Endometrial microvascular endothelial cells (primary cell): ENCODE data around the gene FAM234B. TPM values are rescaled to one million over a fixed set of nuclear protein-coding genes. Genes with fewer than 3 reads are reported as not detected.
"Not testable (repeated sequence)": the region's sequence is repeated elsewhere in the genome, so short reads cannot be mapped to it uniquely, and the experiment has no call there.

Experiments
- in situ Hi-C: cut with HindIII; loops from 2 replicates; pipeline ENCODE4 v1.10.0; 2017; ENCODE audit warnings: low sequenced_read_pairs, low pct_unique_long_range_greater_than_20kb; ENCODE audit errors: inconsistent ontology term
- total RNA-seq: library from RNA; depleted of rRNA; stranded (reverse); fragments of >200 nt; gene quantifications from one replicate; pipeline ENCODE4 v1.2.3, GENCODE V29; 2015; ENCODE audit errors: inconsistent ontology term

FAM234B gene
- total RNA-seq, 1 donor from 2014 or later = 10.3 TPM

- in situ Hi-C loops = loop anchor here (25.0 kb wide), 1 partner anchor 203 kb away; no protein-coding TSS in a partner anchor
Measured at GRCh38 chr12:13008741-13009380, 35.3 kb upstream of the FAM234B start.

- in situ Hi-C loops = loop anchor here (25.0 kb wide), 1 partner anchor 201 kb away; no protein-coding TSS in a partner anchor
Measured at GRCh38 chr12:13011098-13011497, 33.1 kb upstream of the FAM234B start.

GRCh38 chr12:13022851-13023271, 21.3 kb upstream of the FAM234B start:
- in situ Hi-C loops = loop anchor here (25.0 kb wide), 1 partner anchor 189 kb away; no protein-coding TSS in a partner anchor

GRCh38 chr12:13023811-13024530, 20.2 kb upstream of the FAM234B start:
- in situ Hi-C loops = loop anchor here (25.0 kb wide), 1 partner anchor 188 kb away; no protein-coding TSS in a partner anchor

GRCh38 chr12:13024531-13024916, 19.7 kb upstream of the FAM234B start:
- in situ Hi-C loops = loop anchor here (25.0 kb wide), 1 partner anchor 188 kb away; no protein-coding TSS in a partner anchor

GRCh38 chr12:13026286-13026685, 17.9 kb upstream of the FAM234B start:
- in situ Hi-C loops = no loop called here

GRCh38 chr12:13027032-13027431, 17.1 kb upstream of the FAM234B start:
- in situ Hi-C loops = no loop called here

GRCh38 chr12:13027508-13027907, 16.7 kb upstream of the FAM234B start:
- in situ Hi-C loops = no loop called here

- in situ Hi-C loops = no loop called here
Measured at GRCh38 chr12:13028825-13029570, 15.2 kb upstream of the FAM234B start.

- in situ Hi-C loops = no loop called here
Measured at GRCh38 chr12:13030541-13031291, 13.5 kb upstream of the FAM234B start.

- in situ Hi-C loops = no loop called here
Measured at GRCh38 chr12:13032164-13032563, 12.0 kb upstream of the FAM234B start.

GRCh38 chr12:13033476-13033875, 10.7 kb upstream of the FAM234B start:
- in situ Hi-C loops = no loop called here

GRCh38 chr12:13035335-13035734, 8.8 kb upstream of the FAM234B start:
- in situ Hi-C loops = not testable (repeated sequence)

GRCh38 chr12:13036881-13037280, 7.3 kb upstream of the FAM234B start:
- in situ Hi-C loops = no loop called here

- in situ Hi-C loops = no loop called here
Measured at GRCh38 chr12:13038491-13039161, 5.6 kb upstream of the FAM234B start.

GRCh38 chr12:13039328-13039956, 4.7 kb upstream of the FAM234B start:
- in situ Hi-C loops = no loop called here

- in situ Hi-C loops = no loop called here
Measured at GRCh38 chr12:13041224-13041623, 3.0 kb upstream of the FAM234B start.

- in situ Hi-C loops = no loop called here
Measured at GRCh38 chr12:13042666-13043230, 1.4 kb upstream of the FAM234B start.
